Upper lobe of right lung (tissue), 1 donor: ENCODE results near the gene AKR1C3. TPM values are rescaled to one million over a fixed set of nuclear protein-coding genes. Genes with fewer than 3 reads are reported as not detected.
"Not testable (repeated sequence)": the region's sequence is repeated elsewhere in the genome, so short reads cannot be mapped to it uniquely, and the experiment has no call there.

ENCODE experiments used
- ATAC-seq: fragments of 200-7000 bp; cut with Tn5 transposase; one replicate; pipeline ENCODE4 v1.9.1; 2020; ENCODE audit warnings: mild to moderate bottlenecking, moderate library complexity
- DNase-seq: peaks from one replicate; pipeline ENCODE4 v3.0.0-alpha.2; 2020
- H3K27ac ChIP-seq: fragments of 200-600 bp; one replicate; pipeline ENCODE4 v1.8.0; 2022
- H3K27me3 ChIP-seq: fragments of 200-600 bp; one replicate; pipeline ENCODE4 v1.8.0; 2022; ENCODE audit warnings: mild to moderate bottlenecking
- H3K36me3 ChIP-seq: fragments of 200-600 bp; one replicate; pipeline ENCODE4 v1.8.0; 2022
- H3K4me1 ChIP-seq: fragments of 200-600 bp; one replicate; pipeline ENCODE4 v1.8.0; 2022
- H3K4me3 ChIP-seq: fragments of 200-600 bp; one replicate; pipeline ENCODE4 v1.8.0; 2022; ENCODE audit warnings: mild to moderate bottlenecking
- H3K9me3 ChIP-seq: fragments of 200-600 bp; one replicate; pipeline ENCODE4 v1.8.0; 2022
- intact Hi-C: fragments of 100-400 bp; cut with DNase I; formaldehyde crosslinking; loops from one replicate; pipeline ENCODE4 v1.11.0; 2022
- total RNA-seq: library from RNA; stranded (reverse); fragmentation: NEBNext Ultra II Directional; extraction: Animal tissue kit (Norgen Biotek cat#: 25700); gene quantifications from one replicate; pipeline ENCODE4 v1.2.1, GENCODE V29; 2021
- TF ChIP-seq, protein P1 (sequence below): fragments of 200-600 bp; IDR thresholded peaks from one replicate; pipeline ENCODE4 v1.8.0; 2022; ENCODE audit warnings: antibody characterized with exemption
- donor health status: DM: no; HTN: yes; CAD: no; lungs with severe emphysema.

AKR1C3 gene
- total RNA-seq, 1 donor from 2014 or later = 63.6 TPM

DNA sequence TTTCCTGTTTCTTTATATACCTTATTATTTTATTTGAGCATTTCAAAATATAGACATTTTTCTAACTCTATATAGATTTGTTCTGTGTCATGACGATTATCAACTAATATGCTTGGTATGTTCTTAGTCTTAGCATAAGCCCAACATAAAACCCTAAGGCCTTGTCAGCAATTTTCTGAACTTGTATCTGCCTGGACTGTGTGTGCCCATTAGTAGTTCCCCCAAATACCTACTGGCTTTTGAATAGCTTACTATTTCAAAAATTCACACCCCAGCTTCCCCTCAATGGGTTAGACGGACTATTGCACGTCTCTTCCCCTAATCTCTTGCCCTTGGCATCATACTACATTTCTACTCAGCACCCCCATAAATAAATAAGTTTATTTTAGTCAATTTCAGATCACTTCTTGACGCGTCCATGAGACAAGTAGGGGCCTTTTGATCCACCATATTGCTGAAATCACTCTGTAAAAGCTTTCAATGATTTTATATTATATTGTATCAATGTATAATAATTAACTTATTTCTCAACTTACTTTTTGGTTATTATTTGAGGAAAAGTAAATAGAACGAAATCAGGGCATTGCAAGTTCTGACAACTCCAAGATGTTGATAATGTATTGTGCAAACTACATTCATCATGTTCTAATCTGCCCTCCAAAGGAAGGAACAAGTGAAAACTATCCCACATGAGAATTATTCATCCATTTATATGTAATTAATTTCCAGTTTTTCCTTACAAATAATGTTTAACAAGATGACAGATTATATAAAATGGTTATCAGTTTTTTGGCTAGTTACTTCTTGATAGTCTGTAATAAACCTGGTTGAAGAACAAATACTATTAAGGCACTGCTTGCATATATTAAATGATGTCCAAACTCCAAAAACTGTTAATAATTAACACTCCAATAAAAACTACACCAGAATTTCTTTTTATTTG, 1.1 kb upstream of the AKR1C3 start:
- intact Hi-C loops = loop anchor here (10.0 kb wide), 1 partner anchor 248 kb away; no protein-coding TSS in a partner anchor
- TF ChIP-seq, protein P1, sequence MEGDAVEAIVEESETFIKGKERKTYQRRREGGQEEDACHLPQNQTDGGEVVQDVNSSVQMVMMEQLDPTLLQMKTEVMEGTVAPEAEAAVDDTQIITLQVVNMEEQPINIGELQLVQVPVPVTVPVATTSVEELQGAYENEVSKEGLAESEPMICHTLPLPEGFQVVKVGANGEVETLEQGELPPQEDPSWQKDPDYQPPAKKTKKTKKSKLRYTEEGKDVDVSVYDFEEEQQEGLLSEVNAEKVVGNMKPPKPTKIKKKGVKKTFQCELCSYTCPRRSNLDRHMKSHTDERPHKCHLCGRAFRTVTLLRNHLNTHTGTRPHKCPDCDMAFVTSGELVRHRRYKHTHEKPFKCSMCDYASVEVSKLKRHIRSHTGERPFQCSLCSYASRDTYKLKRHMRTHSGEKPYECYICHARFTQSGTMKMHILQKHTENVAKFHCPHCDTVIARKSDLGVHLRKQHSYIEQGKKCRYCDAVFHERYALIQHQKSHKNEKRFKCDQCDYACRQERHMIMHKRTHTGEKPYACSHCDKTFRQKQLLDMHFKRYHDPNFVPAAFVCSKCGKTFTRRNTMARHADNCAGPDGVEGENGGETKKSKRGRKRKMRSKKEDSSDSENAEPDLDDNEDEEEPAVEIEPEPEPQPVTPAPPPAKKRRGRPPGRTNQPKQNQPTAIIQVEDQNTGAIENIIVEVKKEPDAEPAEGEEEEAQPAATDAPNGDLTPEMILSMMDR = no peak
- H3K9me3 ChIP-seq = no peaks in the 10 kb centered on the region
- DNase-seq = no peak
- no peak overlapping the region for H3K4me3 ChIP-seq
- no peak for ATAC-seq
- peaks cover 1% of the 10 kb centered on the region for H3K36me3 ChIP-seq
- no peaks in the 10 kb centered on the region for H3K4me1 ChIP-seq
- no peaks in the 10 kb centered on the region for H3K27me3 ChIP-seq
- no peak overlapping the region for H3K27ac ChIP-seq

DNA sequence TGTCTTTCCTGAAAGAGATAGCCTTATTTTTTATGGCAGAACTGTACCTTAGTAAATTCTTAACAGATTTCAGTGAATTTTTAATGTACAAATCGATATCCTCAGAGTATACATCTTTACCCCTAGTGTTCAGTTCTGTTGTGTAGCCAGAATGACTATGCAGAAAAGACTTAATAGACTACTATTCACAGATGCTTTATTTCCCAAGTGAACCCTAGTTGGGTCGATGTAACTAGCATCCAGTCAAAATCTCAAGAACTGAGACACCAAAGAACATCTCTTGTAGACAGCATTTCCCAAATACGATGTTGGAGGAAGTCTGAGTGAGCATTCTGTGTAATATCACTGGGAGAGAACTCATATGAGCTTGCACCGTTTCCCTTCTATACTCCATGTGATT, 1.5 kb downstream of the AKR1C3 start:
- Histone ChIP-seq H3K27ac (no peak overlapping the region), H3K4me3 (peak overlapping the region; percentile 52), H3K9me3 (no peaks in the 10 kb centered on the region), H3K4me1 (no peaks in the 10 kb centered on the region), H3K27me3 (no peaks in the 10 kb centered on the region), H3K36me3 (peaks cover 19% of the 10 kb centered on the region)
- intact Hi-C loops = loop anchor here (10.0 kb wide), 1 partner anchor 251 kb away; no protein-coding TSS in a partner anchor
- ATAC-seq = no peak
- no peak for DNase-seq
- TF ChIP-seq, protein P1 = no peak

DNA sequence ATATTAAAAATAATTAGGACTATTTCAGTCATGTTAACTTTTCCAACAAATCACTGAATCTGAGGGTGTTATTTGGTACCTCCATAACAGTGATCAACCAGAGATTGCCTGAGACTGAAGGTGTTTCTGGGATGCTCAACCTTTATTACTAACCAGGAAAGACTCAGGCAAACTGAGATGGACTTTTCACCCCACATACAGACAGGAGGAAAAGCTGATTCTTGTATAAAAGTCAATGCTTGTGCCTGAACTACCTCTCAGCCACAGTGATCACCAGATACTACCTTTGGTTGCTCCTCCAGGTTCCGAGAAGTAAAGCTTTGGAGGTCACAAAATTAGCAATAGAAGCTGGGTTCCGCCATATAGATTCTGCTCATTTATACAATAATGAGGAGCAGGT, 1.9 kb downstream of the AKR1C3 start:
- Histone ChIP-seq H3K4me1 (no peaks in the 10 kb centered on the region), H3K9me3 (no peaks in the 10 kb centered on the region), H3K4me3 (peak overlapping the region; percentile 52), H3K27me3 (no peaks in the 10 kb centered on the region), H3K27ac (no peak overlapping the region), H3K36me3 (peaks cover 23% of the 10 kb centered on the region)
- intact Hi-C loops = loop anchor here (10.0 kb wide), 1 partner anchor 251 kb away; no protein-coding TSS in a partner anchor
- TF ChIP-seq, protein P1 = no peak
- ATAC-seq = no peak
- no peak for DNase-seq

DNA sequence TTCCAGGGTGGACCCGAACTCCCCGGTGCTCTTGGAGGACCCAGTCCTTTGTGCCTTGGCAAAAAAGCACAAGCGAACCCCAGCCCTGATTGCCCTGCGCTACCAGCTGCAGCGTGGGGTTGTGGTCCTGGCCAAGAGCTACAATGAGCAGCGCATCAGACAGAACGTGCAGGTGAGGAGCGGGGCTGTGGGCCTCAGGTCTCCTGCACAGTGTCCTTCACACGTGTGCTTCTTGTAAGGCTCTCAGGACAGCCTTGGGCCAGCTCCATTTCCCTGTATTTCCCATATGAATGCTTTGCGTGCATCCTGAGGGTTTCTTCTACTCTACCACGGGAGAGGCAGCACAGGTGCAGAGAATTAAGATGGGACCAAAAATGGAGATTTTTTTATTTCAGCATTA, 8.3 kb downstream of the AKR1C3 start:
- H3K27me3 ChIP-seq, ATAC-seq, H3K4me1 ChIP-seq, DNase-seq, intact Hi-C loops, H3K27ac ChIP-seq, H3K4me3 ChIP-seq, H3K9me3 ChIP-seq: not testable (repeated sequence)
- peaks cover 67% of the 10 kb centered on the region for H3K36me3 ChIP-seq

DNA sequence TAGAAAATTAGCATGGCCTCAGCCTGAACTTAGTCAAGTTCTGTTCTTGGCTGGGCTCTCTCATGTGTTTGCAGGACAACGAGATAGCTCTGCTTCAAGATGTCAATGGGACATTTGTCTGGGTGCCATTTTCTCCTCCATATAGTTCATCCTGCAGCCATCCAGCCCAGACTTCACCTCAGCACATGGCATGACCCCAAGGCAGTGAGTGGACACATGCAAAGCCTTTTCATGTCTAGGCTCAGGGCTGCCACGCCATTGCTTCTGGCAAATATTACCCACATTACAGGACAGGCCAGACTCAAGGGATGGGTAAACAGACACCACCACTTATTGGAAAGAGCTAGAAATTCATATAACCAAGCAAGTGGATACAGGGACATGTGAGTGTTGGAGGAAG, 9.3 kb downstream of the AKR1C3 start:
- Histone ChIP-seq H3K27me3 (no peaks in the 10 kb centered on the region), H3K36me3 (peaks cover 62% of the 10 kb centered on the region), H3K27ac (no peak overlapping the region), H3K4me3 (no peak overlapping the region), H3K9me3 (no peaks in the 10 kb centered on the region), H3K4me1 (no peaks in the 10 kb centered on the region)
- TF ChIP-seq, protein P1 = no peak
- ATAC-seq (no peak), DNase-seq (no peak)
- intact Hi-C loops = no loop called here

DNA sequence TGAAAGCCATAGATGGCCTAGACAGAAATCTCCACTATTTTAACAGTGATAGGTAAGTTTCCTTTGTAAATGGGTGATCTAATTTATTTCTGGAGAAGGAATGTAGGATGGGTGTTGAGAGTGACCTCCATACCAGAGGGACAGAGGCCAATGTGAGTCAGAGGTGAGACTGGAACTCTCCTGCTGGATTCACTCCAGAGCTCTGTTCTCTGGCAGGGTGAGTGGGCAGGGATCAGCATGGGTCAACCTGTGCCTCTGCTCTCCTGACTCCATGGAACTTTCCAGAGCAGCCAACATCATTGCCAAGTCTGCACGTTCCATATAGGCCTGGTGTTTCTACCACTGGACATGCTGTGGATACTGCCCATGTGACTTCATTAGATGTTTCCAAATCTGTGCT, 11.4 kb downstream of the AKR1C3 start:
- Histone ChIP-seq H3K9me3 (no peaks in the 10 kb centered on the region), H3K36me3 (peaks cover 49% of the 10 kb centered on the region), H3K4me1 (no peaks in the 10 kb centered on the region), H3K4me3 (no peak overlapping the region), H3K27me3 (no peaks in the 10 kb centered on the region), H3K27ac (no peak overlapping the region)
- DNase-seq (no peak), ATAC-seq (no peak)
- intact Hi-C loops = no loop called here
- TF ChIP-seq, protein P1 = no peak
